Smooth muscle cell (in vitro differentiated cells): ENCODE data around the gene IRS4. TPM values are rescaled to one million over a fixed set of nuclear protein-coding genes. Genes with fewer than 3 reads are reported as not detected.
A peak's percentile ranks its signal among the peaks of the same experiment; 100 is the strongest.

Experiments used
- DNase-seq: peaks from one replicate; lab custom pipeline; 2025; ENCODE audit not compliant: unreplicated experiment; lab: John Stamatoyannopoulos, UW
- H2AFZ ChIP-seq: fragments of 200-600 bp; sonication (generic); 2 replicates; pipeline ENCODE4 v1.6.0; 2016; ENCODE audit warnings: antibody characterized with exemption, low read depth, mild to moderate bottlenecking
- H3F3A ChIP-seq: fragments of 200-600 bp; sonication (generic); 2 replicates; pipeline ENCODE4 v1.6.0; 2017; ENCODE audit warnings: antibody characterized with exemption, low read depth
- H3K27ac ChIP-seq: fragments of 200-600 bp; sonication (generic); 2 replicates; pipeline ENCODE4 v1.5.1; 2016; ENCODE audit warnings: low read depth, mild to moderate bottlenecking
- H3K27me3 ChIP-seq: fragments of 200-600 bp; sonication (generic); 2 replicates; pipeline ENCODE4 v1.6.1; 2016; ENCODE audit warnings: low read depth, mild to moderate bottlenecking
- H3K36me3 ChIP-seq: fragments of 200-600 bp; sonication (generic); 2 replicates; pipeline ENCODE4 v1.5.1; 2016; ENCODE audit warnings: low read depth
- H3K4me1 ChIP-seq: fragments of 200-600 bp; sonication (generic); 2 replicates; pipeline ENCODE4 v1.5.1; 2016; ENCODE audit warnings: low read depth
- H3K4me2 ChIP-seq: fragments of 200-600 bp; sonication (generic); 2 replicates; pipeline ENCODE4 v1.6.0; 2016; ENCODE audit warnings: mild to moderate bottlenecking
- H3K4me3 ChIP-seq: fragments of 200-600 bp; sonication (generic); 2 replicates; pipeline ENCODE4 v1.5.1; 2016; ENCODE audit warnings: mild to moderate bottlenecking
- H3K79me2 ChIP-seq: fragments of 200-600 bp; sonication (generic); 2 replicates; pipeline ENCODE4 v1.6.0; 2016; ENCODE audit warnings: low read depth, mild to moderate bottlenecking
- H3K9ac ChIP-seq: fragments of 200-600 bp; sonication (generic); 2 replicates; pipeline ENCODE4 v1.6.0; 2016; ENCODE audit warnings: low read depth
- H3K9me3 ChIP-seq: fragments of 200-600 bp; sonication (generic); replicated peaks from 2 replicates; pipeline ENCODE4 v1.5.1; 2016; ENCODE audit warnings: low read depth
- H4K20me1 ChIP-seq: fragments of 200-600 bp; sonication (generic); 2 replicates; pipeline ENCODE4 v1.6.0; 2016; ENCODE audit warnings: low read depth
- WGBS: methylation state at CpG from one replicate; pipeline ENCODE4 v1.1.7; 2016; ENCODE audit warnings: low lambda C conversion rate; 5-methylcytosine and 5-hydroxymethylcytosine counted together
- polyA plus RNA-seq: library from polyadenylated mRNA; unstranded; fragments of >200 nt; fragmentation: Nextera tagmentation; extraction: Ambion mirVana; gene quantifications from 2 replicates; pipeline ENCODE4 v1.2.1, GENCODE V29; 2016
- total RNA-seq: library from RNA; depleted of rRNA; stranded (reverse); fragments of >200 nt; gene quantifications from 2 replicates; pipeline ENCODE4 v1.2.3, GENCODE V29; 2014
- TF ChIP-seq, protein P1 (sequence below): fragments of 200-600 bp; sonication (generic); IDR thresholded peaks from 2 replicates; pipeline ENCODE4 v1.5.1; 2017; ENCODE audit warnings: borderline replicate concordance, mild to moderate bottlenecking, antibody characterized with exemption; ENCODE audit not compliant: insufficient read depth, poor library complexity, severe bottlenecking

Gene IRS4
- total and polyA plus RNA-seq, 2 experiments from 2014 or later = 1.0 to 2.2 TPM

DNA sequence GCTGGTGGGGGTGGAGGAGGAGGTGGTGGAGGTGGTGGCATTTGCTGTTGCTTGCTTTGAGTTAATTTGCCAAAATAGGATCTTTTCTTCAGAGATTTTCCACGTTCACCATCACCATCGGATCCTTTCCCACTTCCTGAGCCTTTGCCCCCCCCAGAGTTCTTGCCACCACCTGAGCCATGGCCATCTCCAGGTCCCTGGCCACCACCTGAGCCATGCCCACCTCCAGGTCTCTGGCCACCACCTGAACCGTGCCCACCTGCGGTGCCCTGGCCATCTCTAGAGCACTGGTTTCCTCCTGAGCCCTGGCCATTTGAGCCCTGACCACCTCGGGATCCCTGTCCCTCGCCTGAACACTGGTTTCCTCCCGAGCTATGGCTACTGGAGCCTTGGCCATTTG, 1.9 kb downstream of the IRS4 start:
- Histone ChIP-seq H3K4me1 (peaks cover 20% of the 10 kb centered on the region), H3K4me2 (no peak overlapping the region), H3K27me3 (peaks cover 86% of the 10 kb centered on the region), H2AFZ (no peak overlapping the region), H4K20me1 (no peaks in the 10 kb centered on the region), H3K79me2 (no peaks in the 10 kb centered on the region), H3K36me3 (no peaks in the 10 kb centered on the region), H3F3A (no peaks in the 10 kb centered on the region), H3K4me3 (no peak overlapping the region), H3K9ac (no peak overlapping the region), H3K9me3 (no peaks in the 10 kb centered on the region), H3K27ac (no peak overlapping the region)
- DNase-seq = no peak
- TF ChIP-seq, protein P1, sequence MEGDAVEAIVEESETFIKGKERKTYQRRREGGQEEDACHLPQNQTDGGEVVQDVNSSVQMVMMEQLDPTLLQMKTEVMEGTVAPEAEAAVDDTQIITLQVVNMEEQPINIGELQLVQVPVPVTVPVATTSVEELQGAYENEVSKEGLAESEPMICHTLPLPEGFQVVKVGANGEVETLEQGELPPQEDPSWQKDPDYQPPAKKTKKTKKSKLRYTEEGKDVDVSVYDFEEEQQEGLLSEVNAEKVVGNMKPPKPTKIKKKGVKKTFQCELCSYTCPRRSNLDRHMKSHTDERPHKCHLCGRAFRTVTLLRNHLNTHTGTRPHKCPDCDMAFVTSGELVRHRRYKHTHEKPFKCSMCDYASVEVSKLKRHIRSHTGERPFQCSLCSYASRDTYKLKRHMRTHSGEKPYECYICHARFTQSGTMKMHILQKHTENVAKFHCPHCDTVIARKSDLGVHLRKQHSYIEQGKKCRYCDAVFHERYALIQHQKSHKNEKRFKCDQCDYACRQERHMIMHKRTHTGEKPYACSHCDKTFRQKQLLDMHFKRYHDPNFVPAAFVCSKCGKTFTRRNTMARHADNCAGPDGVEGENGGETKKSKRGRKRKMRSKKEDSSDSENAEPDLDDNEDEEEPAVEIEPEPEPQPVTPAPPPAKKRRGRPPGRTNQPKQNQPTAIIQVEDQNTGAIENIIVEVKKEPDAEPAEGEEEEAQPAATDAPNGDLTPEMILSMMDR = no peak
- WGBS = 82% methylated on average over 7 of the region's 7 CpGs

- TF ChIP-seq, protein P1 = no peak
- Histone ChIP-seq H3K27me3 (peaks cover 76% of the 10 kb centered on the region), H3K4me3 (no peak overlapping the region)
Observed at GRCh38 chrX:108732630-108733321, 3.6 kb downstream of the IRS4 start.

DNA sequence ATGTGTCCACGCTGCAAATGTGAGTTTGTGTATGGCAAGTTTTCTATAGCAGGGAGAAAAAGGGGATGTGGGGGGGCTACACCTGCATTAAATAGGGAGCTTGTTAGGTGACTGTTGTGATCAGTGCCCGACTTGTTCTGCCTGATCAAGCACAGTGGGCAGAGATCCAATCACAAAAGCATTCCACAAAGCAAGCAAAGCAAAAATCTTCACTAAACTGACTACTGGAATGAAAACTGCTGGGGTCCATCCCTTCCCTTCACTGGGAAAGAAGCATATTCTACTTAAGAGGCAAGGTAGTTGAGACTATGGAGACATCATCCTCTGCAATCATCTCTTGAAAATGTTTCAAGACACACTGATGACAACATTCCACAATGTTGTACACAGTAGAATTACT, 5.2 kb downstream of the IRS4 start:
- Histone ChIP-seq H3K9ac (no peak overlapping the region), H3K9me3 (no peaks in the 10 kb centered on the region), H3K27ac (no peak overlapping the region), H3K79me2 (no peaks in the 10 kb centered on the region), H3K27me3 (peaks cover 64% of the 10 kb centered on the region), H3K36me3 (no peaks in the 10 kb centered on the region), H3K4me2 (no peak overlapping the region), H3F3A (no peaks in the 10 kb centered on the region), H2AFZ (no peak overlapping the region), H3K4me1 (peaks cover 31% of the 10 kb centered on the region), H3K4me3 (no peak overlapping the region), H4K20me1 (no peaks in the 10 kb centered on the region)
- no peak for DNase-seq
- WGBS = 24% methylated on average over 2 of the region's 2 CpGs
- TF ChIP-seq, protein P1 = no peak

More at GRCh38 chrX:108732630-108733321, 3.6 kb downstream of the IRS4 start:
- Histone ChIP-seq H3K4me2 (peak overlapping the region; percentile 73), H3K9me3 (no peaks in the 10 kb centered on the region), H2AFZ (no peak overlapping the region), H4K20me1 (no peaks in the 10 kb centered on the region), H3K4me1 (peaks cover 20% of the 10 kb centered on the region), H3K9ac (no peak overlapping the region), H3K79me2 (no peaks in the 10 kb centered on the region), H3K36me3 (no peaks in the 10 kb centered on the region), H3K27ac (no peak overlapping the region), H3F3A (no peaks in the 10 kb centered on the region)
- WGBS = 22% methylated on average over 39 of the region's 39 CpGs
- DNase-seq = no peak

- WGBS = 86% methylated on average over 3 of the region's 3 CpGs
Observed at GRCh38 chrX:108726748-108727147, 9.6 kb downstream of the IRS4 start.

More at GRCh38 chrX:108726748-108727147, 9.6 kb downstream of the IRS4 start:
- Histone ChIP-seq H3K36me3 (no peaks in the 10 kb centered on the region), H3K27me3 (peaks cover 24% of the 10 kb centered on the region), H3K27ac (no peak overlapping the region), H3K4me3 (no peak overlapping the region), H3K9me3 (no peaks in the 10 kb centered on the region), H3K4me2 (no peak overlapping the region), H3K9ac (no peak overlapping the region), H3K79me2 (no peaks in the 10 kb centered on the region), H3F3A (no peaks in the 10 kb centered on the region), H4K20me1 (no peaks in the 10 kb centered on the region), H2AFZ (no peak overlapping the region), H3K4me1 (peaks cover 28% of the 10 kb centered on the region)
- no peak for DNase-seq
- TF ChIP-seq, protein P1 = no peak
